Hypothalamus (tissue), 51 donors: ENCODE measurements around the gene GBP3.
"Not testable (repeated sequence)": the region's sequence is repeated elsewhere in the genome, so short reads cannot be mapped to it uniquely, and the experiment has no call there.

Source experiments
- DNase-seq, 51 donors: peaks; one replicate each; lab custom pipeline; 2025; lab: John Stamatoyannopoulos, UW

Gene GBP3

DNA sequence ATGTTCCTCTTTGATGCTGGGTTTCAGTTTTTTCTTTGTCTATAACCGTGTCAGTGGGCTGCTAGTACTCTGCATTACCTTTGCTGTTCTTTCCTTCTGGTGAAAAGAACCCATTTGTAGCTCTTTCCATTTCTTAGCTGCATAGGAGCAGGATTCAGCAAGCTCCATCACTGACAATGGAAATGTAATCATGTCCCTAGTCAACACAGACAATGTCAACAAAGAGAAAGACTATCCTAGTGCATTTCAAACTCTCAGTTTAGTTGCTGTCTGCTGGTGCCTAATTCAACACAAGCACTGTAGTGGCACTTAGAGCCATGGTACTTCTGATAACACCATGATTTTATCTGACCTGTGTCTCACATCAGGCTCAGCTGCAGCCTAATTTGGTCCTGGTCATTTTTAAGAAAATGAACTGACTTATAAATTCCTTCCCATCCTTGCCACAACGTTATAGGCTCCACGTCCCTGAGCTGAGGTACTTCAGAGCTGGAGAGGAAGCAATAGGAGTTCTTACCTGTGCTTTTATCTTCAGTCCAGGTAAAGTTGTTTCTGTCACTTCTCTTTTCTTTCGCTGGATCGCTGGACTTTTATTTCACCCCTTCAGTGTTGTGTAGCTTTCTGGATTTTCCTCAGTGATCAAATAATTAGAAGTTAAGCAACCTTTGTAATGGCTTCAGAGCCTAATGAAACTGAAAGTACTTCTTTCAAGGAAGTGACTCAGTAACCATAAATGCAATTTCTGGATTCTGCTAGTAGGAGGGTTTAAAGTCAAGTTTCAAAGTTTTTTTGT is at the start of gene GBP3:
Gene GBP3 (minus strand): TSS at position 700 of the 793 bp plus-strand sequence. CDS start 2,145 bp downstream, outside the sequence.
- DNase-seq: peak in 1 of 51 donors; percentile 13

- DNase-seq: no peak
Measured at GRCh38 chr1:89070509-89070908, 47.8 kb upstream of the GBP3 start.

- DNase-seq: no peak
Measured at GRCh38 chr1:89069951-89070350, 47.3 kb upstream of the GBP3 start.

- DNase-seq: no peak
Measured at GRCh38 chr1:89068291-89068690, 45.6 kb upstream of the GBP3 start.

GRCh38 chr1:89065079-89065868 is 42.6 kb upstream of the GBP3 start, which contains the start of gene GBP1:
Gene GBP1 (minus strand): TSS chr1:89065208. CDS start chr1:89063234, 1,974 bp downstream.
- no peak for DNase-seq

GRCh38 chr1:89064632-89065031 is 42.0 kb upstream of the GBP3 start:
- DNase-seq: no peak

DNA sequence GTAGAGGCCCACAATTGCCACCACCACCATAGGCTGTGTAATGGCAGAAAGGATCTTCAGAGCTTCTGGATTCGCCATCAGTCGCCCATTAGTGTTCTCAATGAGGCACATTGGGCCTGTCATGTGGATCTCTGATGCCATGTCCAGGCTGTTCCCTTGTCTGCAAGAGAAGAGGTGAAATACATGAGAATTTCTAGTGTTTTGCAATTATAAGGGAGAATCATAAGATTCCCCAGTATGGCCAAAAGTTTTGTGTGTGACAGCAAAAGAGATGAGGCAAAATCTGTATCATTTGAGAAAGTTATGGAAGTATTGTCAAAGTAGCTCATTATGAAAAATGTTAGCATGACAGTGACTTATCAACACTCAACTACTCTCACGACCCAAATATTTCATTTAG is 40.4 kb upstream of the GBP3 start:
- no peak for DNase-seq

DNA sequence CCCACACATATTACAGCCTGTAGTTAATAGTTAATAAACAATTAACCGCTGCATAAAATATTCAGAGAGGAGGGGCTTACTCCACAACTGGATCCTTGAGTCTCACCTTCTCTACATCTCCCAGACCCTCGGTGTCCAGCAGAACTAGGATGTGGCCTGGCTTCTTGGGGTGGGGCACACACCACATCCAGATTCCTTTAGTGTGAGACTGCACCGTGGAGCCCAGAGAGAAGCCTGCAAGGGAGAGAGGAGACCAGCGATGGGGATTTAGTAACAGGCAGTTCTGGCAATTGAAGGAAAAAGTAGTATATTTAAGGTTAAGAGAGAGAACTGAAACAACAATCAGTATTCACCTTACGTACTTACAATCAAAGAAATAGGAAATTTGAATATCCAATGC is 37.4 kb upstream of the GBP3 start:
- no peak for DNase-seq

DNA sequence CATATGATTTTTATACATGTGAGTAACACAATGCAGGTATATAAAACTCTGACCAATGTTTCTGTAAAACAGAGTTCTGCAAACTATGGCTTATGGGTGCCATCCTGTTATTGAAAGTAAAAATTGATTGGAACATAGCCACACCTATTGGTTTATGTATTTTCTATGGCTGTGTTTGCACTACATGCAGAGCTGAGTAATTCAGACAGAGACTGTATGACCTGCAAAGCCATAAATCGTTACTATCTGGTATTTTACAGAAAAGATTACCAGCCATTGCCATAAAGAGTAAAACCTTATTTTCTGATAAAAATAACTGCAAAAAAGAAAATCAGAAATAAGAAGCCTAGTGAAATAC is 29.3 kb upstream of the GBP3 start:
- DNase-seq: no peak

DNA sequence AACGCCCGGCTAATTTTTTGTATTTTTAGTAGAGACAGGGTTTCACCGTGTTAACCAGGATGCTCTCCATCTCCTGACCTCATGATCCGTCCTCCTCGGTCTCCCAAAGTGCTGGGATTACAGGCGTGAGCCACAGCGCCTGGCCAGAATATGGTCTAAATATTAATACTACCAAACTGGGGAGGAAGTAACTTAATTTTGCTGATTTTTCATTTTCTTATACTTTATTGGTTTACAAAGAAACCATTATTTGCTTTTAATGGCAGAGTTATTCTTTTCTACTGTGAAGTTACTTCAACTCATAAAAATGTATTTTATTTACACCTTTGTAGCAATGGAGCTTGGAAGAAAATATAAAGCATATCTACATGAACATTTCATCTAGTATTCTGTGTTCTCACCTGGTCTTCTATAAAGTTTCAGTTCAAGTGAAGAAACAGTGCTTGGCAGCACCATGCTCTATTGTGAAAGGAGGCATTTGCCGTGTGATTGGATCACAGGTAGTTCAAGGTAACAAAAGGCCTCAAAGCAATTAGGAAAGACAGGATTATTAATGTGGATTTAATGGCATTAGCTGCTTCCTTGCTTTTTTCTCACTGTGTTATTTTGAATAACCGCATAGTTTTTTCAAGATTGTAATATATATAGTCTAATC is 28.8 kb upstream of the GBP3 start:
- no peak for DNase-seq

- DNase-seq: no peak
Measured at GRCh38 chr1:89050649-89051033, 28.0 kb upstream of the GBP3 start.

DNA sequence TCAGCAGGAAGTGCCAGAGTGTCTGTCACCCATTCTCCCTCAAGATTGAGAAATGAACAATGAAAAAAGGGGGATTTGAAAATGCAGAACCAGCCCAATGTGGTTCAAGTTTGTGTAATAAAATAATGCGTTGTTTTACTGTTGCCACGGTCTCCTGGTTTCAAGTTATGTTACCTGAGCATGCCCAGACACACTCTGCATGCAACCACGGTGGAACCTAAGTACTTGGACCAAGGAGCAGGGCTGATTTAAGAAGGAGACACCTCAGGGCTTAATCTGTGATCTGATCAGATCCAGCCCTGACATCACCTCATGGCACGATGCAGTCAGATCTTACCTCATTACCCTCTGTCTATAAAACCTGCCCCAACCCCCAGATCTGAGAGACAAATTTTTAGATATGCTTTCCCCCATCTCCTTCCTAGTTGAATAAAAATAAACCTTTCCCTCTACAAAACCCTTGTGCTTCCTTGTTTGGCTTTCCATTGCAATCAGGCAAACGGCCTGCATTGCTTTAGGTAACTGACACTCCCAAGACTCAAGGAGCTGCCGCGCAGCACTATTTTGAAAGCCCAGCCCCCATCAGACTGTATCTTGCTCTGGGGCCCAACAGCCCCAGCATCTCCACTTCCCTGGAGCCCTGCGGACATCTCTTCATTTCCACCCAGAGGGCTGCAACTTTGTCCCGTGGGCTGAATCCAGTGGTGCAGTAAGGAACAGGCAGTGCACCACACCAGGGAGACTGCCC is 27.4 kb upstream of the GBP3 start:
- not testable (repeated sequence) for DNase-seq

- DNase-seq: not testable (repeated sequence)
Measured at GRCh38 chr1:89049187-89049586, 26.5 kb upstream of the GBP3 start.

GRCh38 chr1:89047734-89048133 is 25.1 kb upstream of the GBP3 start:
- no peak for DNase-seq

DNA sequence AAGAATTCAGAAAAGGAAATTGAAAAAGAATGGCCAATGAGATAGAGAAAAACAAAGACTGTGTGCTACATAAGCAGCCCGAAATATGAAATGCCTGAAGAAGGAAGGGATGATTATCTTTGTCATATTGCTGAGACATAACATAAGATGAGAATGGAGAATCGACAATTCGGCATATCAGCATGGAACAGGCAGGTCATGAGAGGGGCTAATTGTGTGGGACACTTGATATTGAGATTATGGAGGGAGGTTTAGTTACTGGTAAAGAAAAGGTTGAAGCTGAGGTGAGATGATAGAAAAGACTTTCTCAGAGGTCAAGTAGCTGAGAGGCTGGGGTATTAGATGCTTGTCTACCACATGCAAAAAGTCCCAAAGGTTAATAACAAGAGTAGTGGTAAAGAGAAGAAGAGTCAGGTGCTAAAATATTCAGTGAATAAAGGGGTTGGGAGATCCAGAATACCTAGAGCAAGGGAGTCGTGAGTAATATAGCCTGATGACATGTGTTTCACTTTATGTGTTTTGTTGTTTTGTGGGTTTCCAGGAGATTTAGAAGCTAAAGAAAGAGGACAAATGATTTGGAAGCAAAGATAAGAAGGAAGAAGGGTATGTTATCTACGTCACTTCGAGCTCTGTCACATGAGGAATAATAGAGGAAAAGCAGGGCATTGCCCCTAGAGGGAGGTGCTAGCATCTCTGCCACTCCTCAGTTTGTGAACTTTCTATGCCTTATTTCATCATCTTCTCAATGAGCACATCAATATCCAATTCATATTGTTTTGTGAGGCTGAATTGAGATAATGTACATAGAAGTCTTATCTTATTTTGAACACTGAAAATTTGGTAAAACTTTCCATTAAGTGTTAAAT is 23.9 kb upstream of the GBP3 start:
- not testable (repeated sequence) for DNase-seq

DNA sequence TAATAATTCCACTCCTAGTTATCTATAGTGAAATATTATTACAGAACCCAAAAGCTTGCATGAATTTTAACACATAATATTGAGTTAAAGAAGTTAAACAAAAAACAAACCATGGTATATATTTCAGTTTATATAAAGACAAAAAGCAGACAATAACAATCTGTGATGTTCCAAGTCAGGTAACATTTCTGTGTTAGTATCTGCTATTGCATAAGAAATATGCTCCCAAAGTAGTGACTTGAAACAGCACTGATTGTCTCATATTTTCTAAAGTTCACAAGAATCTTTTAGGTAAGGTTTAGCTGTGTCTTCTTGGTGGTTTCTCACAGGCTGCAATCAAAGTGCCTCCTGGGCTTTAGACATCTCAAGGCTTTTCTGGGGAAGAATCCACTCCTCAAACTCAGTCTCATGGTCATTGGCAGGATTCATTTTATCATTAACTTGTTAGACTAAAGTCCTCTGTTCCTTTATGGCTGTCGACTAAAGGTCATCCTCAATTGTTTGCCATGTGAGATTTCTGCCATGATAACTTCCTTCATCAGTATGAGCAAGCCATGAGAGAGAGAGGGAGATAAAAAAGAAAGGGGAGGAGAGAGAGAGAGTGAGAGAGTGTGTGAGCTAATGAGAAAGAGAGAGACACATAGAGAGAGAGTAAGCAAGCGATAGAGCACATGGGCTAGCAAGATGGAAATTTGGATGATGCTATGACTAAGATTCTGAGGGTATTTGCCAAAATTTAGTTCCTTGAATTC is 22.5 kb upstream of the GBP3 start:
- no peak for DNase-seq

- no peak for DNase-seq
Measured at GRCh38 chr1:89043940-89044339, 21.3 kb upstream of the GBP3 start.

- DNase-seq: no peak
Measured at GRCh38 chr1:89042491-89042890, 19.8 kb upstream of the GBP3 start.

- DNase-seq: no peak
Measured at GRCh38 chr1:89041721-89042120, 19.1 kb upstream of the GBP3 start.
